Measurements from ENCODE around the gene RAB13. TPM values are rescaled to one million over a fixed set of nuclear protein-coding genes. Genes with fewer than 3 reads are reported as not detected.

RAB13 gene
- total RNA-seq, 1 donor from 2014 or later = 24.2 TPM

GRCh38 chr1:153960206-153960605 lies 25.9 kb downstream of the RAB13 start:
- DNase-seq (ENCODE audit: low read depth) (no peak), FAIRE-seq (no peak)
- Histone ChIP-seq H3K27me3 (ENCODE audit: control insufficient read depth, insufficient read depth, low read length) (no peaks in the 10 kb centered on the region), H3K4me3 (ENCODE audit: low read depth, low read length) (no peak overlapping the region), H3K36me3 (ENCODE audit: control insufficient read depth, insufficient read depth, low read length) (peaks cover 9% of the 10 kb centered on the region)
- no peak for TF ChIP-seq CTCF (IDR thresholded peaks at IDR 0.05; ENCODE audit: insufficient read depth, low read length, severe bottlenecking)

GRCh38 chr1:153959454-153959853 lies 26.7 kb downstream of the RAB13 start:
- FAIRE-seq (no peak), DNase-seq (ENCODE audit: low read depth) (no peak)
- H3K36me3 ChIP-seq (ENCODE audit: control insufficient read depth, insufficient read depth, low read length) = peaks cover 9% of the 10 kb centered on the region
- TF ChIP-seq CTCF (IDR thresholded peaks at IDR 0.05; ENCODE audit: insufficient read depth, low read length, severe bottlenecking) = no peak
- no peaks in the 10 kb centered on the region for H3K27me3 ChIP-seq (ENCODE audit: control insufficient read depth, insufficient read depth, low read length)
- no peak overlapping the region for H3K4me3 ChIP-seq (ENCODE audit: low read depth, low read length)

- Histone ChIP-seq H3K36me3 (ENCODE audit: control insufficient read depth, insufficient read depth, low read length) (peaks cover 9% of the 10 kb centered on the region), H3K4me3 (ENCODE audit: low read depth, low read length) (no peak overlapping the region), H3K27me3 (ENCODE audit: control insufficient read depth, insufficient read depth, low read length) (no peaks in the 10 kb centered on the region)
- TF ChIP-seq CTCF (IDR thresholded peaks at IDR 0.05; ENCODE audit: insufficient read depth, low read length, severe bottlenecking) = no peak
- DNase-seq (ENCODE audit: low read depth) (no peak), FAIRE-seq (no peak)
Observed at GRCh38 chr1:153958961-153959260, 27.2 kb downstream of the RAB13 start.

GRCh38 chr1:153958111-153958960 lies 27.8 kb downstream of the RAB13 start, which contains the start of gene CRTC2:
Gene CRTC2, minus strand, starts transcription at chr1:153958612. Its CDS starts 115 bp downstream, at chr1:153958497.
- DNase-seq (ENCODE audit: low read depth) (peak; percentile 96), FAIRE-seq (no peak)
- TF ChIP-seq CTCF (IDR thresholded peaks at IDR 0.05; ENCODE audit: insufficient read depth, low read length, severe bottlenecking) = peak; percentile 3
- Histone ChIP-seq H3K36me3 (ENCODE audit: control insufficient read depth, insufficient read depth, low read length) (peaks cover 12% of the 10 kb centered on the region), H3K4me3 (ENCODE audit: low read depth, low read length) (peak within 1 kb of the TSS; percentile 87), H3K27me3 (ENCODE audit: control insufficient read depth, insufficient read depth, low read length) (no peaks in the 10 kb centered on the region)

GRCh38 chr1:153957744-153958110 lies 28.4 kb downstream of the RAB13 start:
- TF ChIP-seq CTCF (IDR thresholded peaks at IDR 0.05; ENCODE audit: insufficient read depth, low read length, severe bottlenecking) = no peak
- no peaks in the 10 kb centered on the region for H3K27me3 ChIP-seq (ENCODE audit: control insufficient read depth, insufficient read depth, low read length)
- DNase-seq (ENCODE audit: low read depth) (peak; percentile 26), FAIRE-seq (no peak)
- peaks cover 14% of the 10 kb centered on the region for H3K36me3 ChIP-seq (ENCODE audit: control insufficient read depth, insufficient read depth, low read length)
- peak overlapping the region; percentile 87 for H3K4me3 ChIP-seq (ENCODE audit: low read depth, low read length)
